Placental epithelial cell (primary cell): ENCODE measurements around the gene PDCL3. TPM values are rescaled to one million over a fixed set of nuclear protein-coding genes. Genes with fewer than 3 reads are reported as not detected.

Experiments
- small RNA-seq: library from RNA; depleted of rRNA; stranded (forward); fragments of <200 nt; gene quantifications from one replicate; pipeline ENCODE3, GENCODE V24; 2012
- total RNA-seq: library from RNA; depleted of rRNA; stranded (reverse); fragments of >200 nt; gene quantifications from 2 replicates; pipeline ENCODE4 v1.2.3, GENCODE V29; 2012

Gene PDCL3
- 11.4 and 12.6 TPM in 2 replicates for total RNA-seq

DNA sequence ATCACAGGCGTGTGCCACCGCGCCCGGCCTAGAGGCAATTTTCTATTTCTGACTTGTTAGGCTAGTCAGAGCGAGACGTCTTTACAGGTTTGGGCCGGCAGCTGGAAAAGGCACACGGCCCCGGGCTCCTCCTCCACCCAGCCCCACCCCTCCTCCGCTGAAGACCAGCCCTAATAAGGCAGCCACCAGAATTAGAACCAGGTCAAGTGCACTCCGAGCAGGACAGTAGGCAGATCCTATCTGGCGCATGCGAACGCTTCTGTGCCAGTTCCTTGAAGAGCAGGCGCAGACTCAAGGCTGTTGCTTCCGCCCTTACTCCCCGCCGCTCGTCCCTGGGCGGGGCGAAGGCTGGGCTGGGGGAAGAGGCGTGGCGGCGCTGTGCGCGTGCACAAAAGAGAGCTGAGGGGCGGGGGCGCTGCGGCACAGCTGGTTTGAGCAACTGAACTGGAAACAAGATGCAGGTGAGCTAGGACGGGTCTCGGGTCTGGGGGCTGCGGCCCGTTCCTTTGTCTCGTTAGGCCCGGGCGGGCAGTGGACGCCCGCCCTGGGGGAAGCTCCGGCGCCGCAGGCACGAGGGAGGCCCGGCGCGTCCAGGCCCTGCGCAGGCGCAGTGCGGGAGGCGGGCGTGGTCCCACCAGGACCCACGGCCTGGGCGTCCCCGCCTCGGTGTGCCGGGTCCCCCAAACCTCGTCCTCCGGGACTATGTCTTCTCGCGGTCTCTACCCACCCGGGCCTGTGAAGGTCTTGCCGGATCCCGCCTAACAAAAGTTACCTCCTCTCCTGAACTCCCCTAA lies at the start of gene PDCL3:
TSS of gene PDCL3 (plus strand) at position 381 of the 794 bp plus-strand sequence. CDS start at position 456, 75 bp downstream.

Small RNAs within 50 kb of the gene (small RNA-seq; reads per million reads assigned to genes)
- gene HMGN2P22 = 0.14 reads per million

Other genes with a start within 250 kb of the PDCL3 start
- under 0.01 and 0.39 TPM in 2 replicates for gene LONRF2, start 240.5 kb upstream of the PDCL3 start, total RNA-seq
- 9.0 and 9.1 TPM in 2 replicates for gene CHST10, start 145.3 kb upstream of the PDCL3 start, total RNA-seq
- not detected in 2 replicates for gene NMS, start 92.5 kb upstream of the PDCL3 start, total RNA-seq